ENCODE measurements around the gene MSMP. TPM values are rescaled to one million over a fixed set of nuclear protein-coding genes. Genes with fewer than 3 reads are reported as not detected.

Gene MSMP
- total RNA-seq, 4 donors from 2014 or later: not detected

DNA sequence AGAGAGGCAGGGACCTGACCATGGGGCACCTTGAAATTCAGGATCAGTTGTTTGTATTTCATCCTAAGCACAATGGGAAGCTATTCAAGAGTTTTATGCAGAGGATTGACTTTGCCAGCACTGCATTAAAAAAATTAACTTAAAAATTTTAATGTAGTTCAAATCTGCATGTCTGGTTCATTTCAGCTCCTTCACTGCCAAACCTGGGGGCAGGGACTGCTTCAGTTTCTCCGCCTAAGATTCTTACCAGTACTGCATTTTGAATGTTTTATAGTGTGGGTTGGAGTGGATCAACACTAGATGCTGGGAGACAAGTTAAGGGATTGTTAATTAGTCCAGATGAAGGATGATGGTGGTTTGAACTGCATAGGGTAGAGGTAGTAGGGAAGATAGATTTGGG lies 15.7 kb upstream of the MSMP start:
- intact Hi-C loops (cut with DNase I; ENCODE audit: low total_unique reads): no loop called here
- Histone ChIP-seq H3K27me3 (no peaks in the 10 kb centered on the region), H3K27ac (no peak overlapping the region), H3K4me3 (no peak overlapping the region), H3K36me3 (no peaks in the 10 kb centered on the region), H3K9me3 (no peaks in the 10 kb centered on the region), H3K4me1 (peaks cover 22 to 26% of the 10 kb centered on the region in 2 donors)
- in situ Hi-C loops (cut with MboI; ENCODE audit: low sequenced_read_pairs in 4 of 4): no loop called here
- no peak for TF ChIP-seq POLR2A (IDR thresholded peaks at IDR 0.05)
- TF ChIP-seq, protein P1, sequence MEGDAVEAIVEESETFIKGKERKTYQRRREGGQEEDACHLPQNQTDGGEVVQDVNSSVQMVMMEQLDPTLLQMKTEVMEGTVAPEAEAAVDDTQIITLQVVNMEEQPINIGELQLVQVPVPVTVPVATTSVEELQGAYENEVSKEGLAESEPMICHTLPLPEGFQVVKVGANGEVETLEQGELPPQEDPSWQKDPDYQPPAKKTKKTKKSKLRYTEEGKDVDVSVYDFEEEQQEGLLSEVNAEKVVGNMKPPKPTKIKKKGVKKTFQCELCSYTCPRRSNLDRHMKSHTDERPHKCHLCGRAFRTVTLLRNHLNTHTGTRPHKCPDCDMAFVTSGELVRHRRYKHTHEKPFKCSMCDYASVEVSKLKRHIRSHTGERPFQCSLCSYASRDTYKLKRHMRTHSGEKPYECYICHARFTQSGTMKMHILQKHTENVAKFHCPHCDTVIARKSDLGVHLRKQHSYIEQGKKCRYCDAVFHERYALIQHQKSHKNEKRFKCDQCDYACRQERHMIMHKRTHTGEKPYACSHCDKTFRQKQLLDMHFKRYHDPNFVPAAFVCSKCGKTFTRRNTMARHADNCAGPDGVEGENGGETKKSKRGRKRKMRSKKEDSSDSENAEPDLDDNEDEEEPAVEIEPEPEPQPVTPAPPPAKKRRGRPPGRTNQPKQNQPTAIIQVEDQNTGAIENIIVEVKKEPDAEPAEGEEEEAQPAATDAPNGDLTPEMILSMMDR (IDR thresholded peaks at IDR 0.05 in 4 of 5, conservative IDR thresholded peaks at IDR 0.05 in 1 of 5): no peak
- DNase-seq: no peak
- no peak for ATAC-seq

DNA sequence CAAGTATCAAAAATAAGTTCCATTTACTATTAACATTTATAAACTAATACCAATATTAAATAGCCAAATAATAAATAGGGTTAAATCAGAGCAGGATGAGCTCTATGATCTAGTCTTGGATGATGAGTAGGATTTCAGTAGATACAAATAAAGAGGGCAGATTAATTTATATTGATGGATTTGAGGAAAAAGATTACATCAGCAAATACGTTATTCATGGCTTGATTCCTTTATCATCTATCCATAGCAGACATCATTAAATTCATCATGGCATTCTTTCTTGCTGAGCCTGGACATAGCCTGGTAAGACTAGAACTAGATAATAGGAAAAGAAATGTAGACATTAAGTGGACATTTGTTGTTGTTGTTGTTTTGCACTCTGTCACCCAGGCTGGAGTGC lies 13.4 kb upstream of the MSMP start:
- H3K4me3 ChIP-seq: no peak overlapping the region
- ATAC-seq (no peak), DNase-seq (no peak)
- no peak overlapping the region for H3K27ac ChIP-seq
- no peak for TF ChIP-seq POLR2A (IDR thresholded peaks at IDR 0.05)
- H3K27me3 ChIP-seq: no peaks in the 10 kb centered on the region
- in situ Hi-C loops (cut with MboI; ENCODE audit: low sequenced_read_pairs in 4 of 4): no loop called here
- H3K36me3 ChIP-seq: no peaks in the 10 kb centered on the region
- peaks cover 21 to 26% of the 10 kb centered on the region in 2 donors for H3K4me1 ChIP-seq
- H3K9me3 ChIP-seq: no peaks in the 10 kb centered on the region
- intact Hi-C loops (cut with DNase I; ENCODE audit: low total_unique reads): no loop called here

DNA sequence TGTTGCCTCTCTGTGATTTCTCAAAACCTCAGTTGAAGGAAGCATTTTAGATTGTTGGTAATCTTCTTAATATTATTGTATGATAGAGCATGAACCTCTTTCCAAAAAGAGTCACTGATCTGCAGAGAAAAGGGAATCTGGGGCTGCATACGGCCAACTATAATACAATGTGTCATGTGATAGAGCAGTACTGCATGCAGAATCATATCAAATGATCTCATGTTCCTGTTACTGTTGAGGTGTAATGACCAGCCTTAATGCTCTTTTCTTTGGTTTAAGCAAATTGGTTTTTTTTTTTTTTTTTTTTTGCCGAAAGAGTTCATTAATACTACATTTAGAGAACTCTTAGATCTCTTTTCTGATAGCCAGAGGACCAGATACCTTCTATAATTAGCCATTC lies 12.9 kb upstream of the MSMP start:
- TF ChIP-seq POLR2A (IDR thresholded peaks at IDR 0.05): no peak
- TF ChIP-seq, protein P1 (IDR thresholded peaks at IDR 0.05 in 4 of 5, conservative IDR thresholded peaks at IDR 0.05 in 1 of 5): no peak
- Histone ChIP-seq H3K27me3 (no peaks in the 10 kb centered on the region), H3K4me3 (no peak overlapping the region), H3K27ac (no peak overlapping the region), H3K4me1 (peaks cover 17 to 25% of the 10 kb centered on the region in 2 donors), H3K36me3 (no peaks in the 10 kb centered on the region), H3K9me3 (no peaks in the 10 kb centered on the region)
- DNase-seq (no peak), ATAC-seq (no peak)
- intact Hi-C loops (cut with DNase I; ENCODE audit: low total_unique reads): no loop called here
- in situ Hi-C loops (cut with MboI; ENCODE audit: low sequenced_read_pairs in 4 of 4): no loop called here

DNA sequence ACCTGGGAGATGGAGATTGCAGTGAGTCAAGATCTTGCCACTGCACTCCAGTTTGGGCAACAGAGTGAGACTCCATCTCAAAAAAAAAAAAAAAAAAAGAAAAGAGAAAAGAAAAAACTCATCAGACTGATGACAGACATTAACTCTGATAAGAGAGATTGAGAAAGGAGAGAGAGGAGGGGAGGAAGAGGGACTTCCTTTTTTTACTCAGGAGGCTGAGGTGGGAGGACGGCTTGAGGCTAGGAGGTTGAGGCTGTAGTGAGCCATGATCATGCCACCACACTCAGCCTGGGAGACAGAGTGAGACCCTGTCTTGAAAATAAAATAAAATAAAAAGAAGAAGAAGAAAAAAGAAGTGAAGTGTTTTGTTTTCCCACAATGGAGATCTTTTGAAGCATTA lies 9.7 kb upstream of the MSMP start:
- H3K4me3 ChIP-seq: no peak overlapping the region
- H3K9me3 ChIP-seq: no peaks in the 10 kb centered on the region
- no peak overlapping the region for H3K27ac ChIP-seq
- H3K36me3 ChIP-seq: no peaks in the 10 kb centered on the region
- intact Hi-C loops (cut with DNase I; ENCODE audit: low total_unique reads) (no loop called here), in situ Hi-C loops (cut with MboI; ENCODE audit: low sequenced_read_pairs in 4 of 4) (no loop called here)
- no peak for TF ChIP-seq POLR2A (IDR thresholded peaks at IDR 0.05)
- TF ChIP-seq, protein P1 (IDR thresholded peaks at IDR 0.05 in 4 of 5, conservative IDR thresholded peaks at IDR 0.05 in 1 of 5): no peak
- ATAC-seq (no peak), DNase-seq (no peak)
- H3K4me1 ChIP-seq: peaks cover 0 to 6% of the 10 kb centered on the region in 2 donors
- H3K27me3 ChIP-seq: no peaks in the 10 kb centered on the region

DNA sequence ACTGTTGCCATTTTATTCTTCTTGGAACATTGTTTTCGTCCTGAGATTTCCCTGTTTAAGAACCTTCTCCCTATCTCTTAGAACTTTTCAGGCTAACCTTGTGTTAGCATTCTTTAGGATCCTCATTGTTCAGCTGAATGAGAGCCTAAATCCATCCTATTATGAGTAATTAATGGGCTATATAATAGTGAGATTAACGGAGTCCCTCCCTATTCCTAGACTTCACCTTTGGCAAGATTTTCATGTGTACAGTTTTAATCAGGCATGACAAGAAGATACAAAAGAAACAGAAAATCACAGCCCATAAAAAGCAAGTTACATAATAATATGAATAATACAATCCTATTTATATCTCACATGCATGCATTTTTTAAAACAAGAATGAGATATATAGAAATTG lies 9.1 kb upstream of the MSMP start:
- intact Hi-C loops (cut with DNase I; ENCODE audit: low total_unique reads): no loop called here
- in situ Hi-C loops (cut with MboI; ENCODE audit: low sequenced_read_pairs in 4 of 4): no loop called here

More for the DNA sequence above, 9.1 kb upstream of the MSMP start:
- Histone ChIP-seq H3K27me3 (no peaks in the 10 kb centered on the region), H3K4me1 (peaks cover 0 to 7% of the 10 kb centered on the region in 2 donors), H3K36me3 (no peaks in the 10 kb centered on the region), H3K9me3 (no peaks in the 10 kb centered on the region), H3K4me3 (no peak overlapping the region), H3K27ac (no peak overlapping the region)
- ATAC-seq: no peak
- no peak for TF ChIP-seq POLR2A (IDR thresholded peaks at IDR 0.05)
- TF ChIP-seq, protein P1 (IDR thresholded peaks at IDR 0.05 in 4 of 5, conservative IDR thresholded peaks at IDR 0.05 in 1 of 5): no peak
- no peak for DNase-seq

All from gastrocnemius medialis (tissue), 4 donors.